Stimulated activated CD4-positive, alpha-beta T cell treated with anti-CD3 and anti-CD28 coated beads, Interleukin-12 subunit alpha, Interleukin-12 subunit beta, amount 100 ng/mL, for 24 hours (primary cell): ENCODE data around the gene PDE4B.

ENCODE experiments used
- DNase-seq, 2 experiments: peaks; one replicate each; pipeline ENCODE4 v3.0.0-alpha.2; 2020; ENCODE audit warnings: low read depth in 2 of 2

The PDE4B gene

DNA sequence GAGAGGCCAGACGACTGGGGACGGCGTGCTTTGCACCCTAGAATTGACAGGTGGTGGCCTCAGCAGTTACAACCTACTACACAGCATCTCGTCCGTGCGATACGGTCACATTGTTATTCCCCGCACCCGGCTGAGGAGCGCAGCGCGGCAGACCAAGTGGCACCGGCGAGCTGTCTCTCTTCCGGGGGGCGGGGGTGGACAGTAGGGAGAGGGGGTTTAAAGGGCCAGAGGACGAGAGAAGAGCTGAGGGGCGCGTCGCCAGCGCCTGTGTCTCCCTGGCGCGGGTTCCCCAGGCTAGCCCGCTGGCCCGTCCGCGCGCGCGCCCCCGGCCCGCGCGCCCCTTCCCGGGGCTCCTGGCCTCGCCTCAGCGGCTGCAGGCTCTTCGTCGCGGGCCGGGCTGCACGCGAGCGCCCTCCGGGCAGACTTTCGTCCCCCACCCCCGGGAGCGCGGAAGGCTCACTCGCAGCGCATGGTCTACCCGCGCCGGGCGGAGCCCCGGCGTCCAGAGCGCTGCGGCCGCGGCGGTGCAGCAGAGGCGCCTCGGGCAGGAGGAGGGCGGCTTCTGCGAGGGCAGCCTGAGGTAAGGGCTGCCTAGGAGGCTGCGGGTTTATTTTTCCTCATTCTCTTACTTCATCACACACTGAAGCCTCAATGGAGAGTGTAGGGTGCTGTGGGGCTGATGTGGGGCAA is at the start of gene PDE4B:
Gene PDE4B (plus strand): TSS at position 227 of the 690 bp plus-strand sequence.
- no peak for DNase-seq

DNA sequence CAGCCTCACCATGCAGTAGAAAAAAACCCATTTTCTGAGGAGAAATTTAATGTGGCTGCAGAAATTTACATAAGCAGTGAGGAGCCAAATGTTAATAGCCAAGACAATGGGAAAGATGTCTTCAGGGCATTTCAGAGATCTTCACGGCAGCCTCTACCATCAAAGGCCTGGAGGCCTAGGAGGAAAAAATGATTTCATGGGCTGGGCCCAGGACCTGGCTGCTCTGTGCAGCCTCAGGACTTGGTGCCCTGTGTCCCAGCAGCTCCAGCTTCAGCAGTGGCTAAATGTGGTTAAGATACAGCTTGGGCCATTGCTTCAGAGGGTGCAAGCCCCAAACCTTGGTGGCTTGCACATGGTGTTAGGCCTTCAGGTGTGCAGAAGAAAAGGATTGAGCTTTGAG is 48.0 kb upstream of the PDE4B start:
- DNase-seq: no peak

DNA sequence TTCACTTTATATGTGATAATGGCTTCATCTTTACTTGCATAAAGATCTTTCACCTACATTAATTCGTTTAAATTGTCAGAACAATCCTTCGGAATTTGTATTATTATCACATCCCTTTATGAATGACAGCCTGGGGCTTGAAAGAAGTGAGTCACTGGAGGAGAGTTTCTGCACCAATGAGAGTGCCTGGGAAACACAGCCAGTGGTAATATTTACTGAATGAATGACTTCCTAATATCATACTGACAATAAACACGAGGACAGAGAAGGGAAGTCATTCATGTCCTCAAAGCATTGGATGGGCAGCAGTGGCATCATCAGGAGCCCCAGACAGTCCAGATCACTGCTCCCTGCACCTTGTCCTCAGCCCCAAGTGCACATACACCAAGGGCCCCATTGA is 40.7 kb upstream of the PDE4B start:
- DNase-seq: no peak

DNA sequence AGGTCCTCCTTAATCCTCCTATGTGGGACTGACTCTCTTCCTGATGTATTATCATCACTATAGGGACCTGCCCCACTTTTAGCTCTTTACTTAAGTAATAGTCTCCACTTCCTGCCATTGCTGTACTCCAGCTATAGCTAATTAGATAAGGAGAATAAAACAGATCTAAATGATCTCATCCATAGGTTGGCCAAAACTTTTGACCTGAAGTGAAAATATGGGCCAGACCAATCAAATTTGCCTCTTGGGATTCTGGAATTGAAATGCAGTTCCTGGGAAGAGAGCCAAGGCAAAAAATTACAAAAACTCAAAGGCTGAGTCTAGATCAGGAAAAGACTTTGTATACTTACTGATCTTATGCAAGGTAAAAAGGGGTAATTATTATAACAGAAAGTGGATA is 36.1 kb upstream of the PDE4B start:
- DNase-seq: no peak

DNA sequence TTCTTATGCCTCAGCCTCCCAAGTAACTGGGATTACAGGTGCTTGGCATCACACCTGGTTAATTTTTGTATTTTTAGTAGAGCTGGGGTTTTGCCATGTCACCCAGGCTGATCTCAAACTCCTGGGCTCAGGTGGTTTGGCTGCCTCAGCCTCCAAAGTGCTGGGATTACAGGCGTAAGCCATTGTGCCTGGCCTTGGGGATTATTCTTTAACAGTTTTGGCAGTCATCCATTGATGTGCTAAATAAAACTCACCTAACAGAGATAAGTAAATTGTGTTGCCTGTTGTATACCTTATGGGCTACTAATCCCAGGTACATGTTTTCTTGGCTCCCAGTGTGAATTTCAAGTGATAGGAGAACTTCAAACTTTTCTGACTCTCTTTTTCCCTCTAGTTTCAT is 35.2 kb upstream of the PDE4B start:
- no peak for DNase-seq

DNA sequence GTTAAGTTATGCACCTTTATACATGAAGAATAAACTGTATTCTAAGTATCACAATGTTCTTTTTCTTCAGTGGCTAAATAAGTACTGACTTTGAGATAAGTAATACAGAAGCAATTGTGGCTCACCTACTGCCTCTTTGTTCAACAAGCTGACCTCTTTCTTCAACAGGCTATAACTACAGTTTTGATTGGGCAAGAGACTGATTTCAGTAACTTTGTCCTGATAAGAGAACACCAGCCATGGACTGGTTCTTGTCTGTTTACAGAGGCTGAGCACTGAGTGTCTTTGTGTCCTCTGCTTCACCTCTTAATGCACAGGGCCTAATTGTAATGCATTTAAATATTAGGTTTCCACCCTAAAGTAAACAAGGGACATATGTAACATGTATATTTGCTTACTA is 34.6 kb upstream of the PDE4B start:
- DNase-seq: no peak

DNA sequence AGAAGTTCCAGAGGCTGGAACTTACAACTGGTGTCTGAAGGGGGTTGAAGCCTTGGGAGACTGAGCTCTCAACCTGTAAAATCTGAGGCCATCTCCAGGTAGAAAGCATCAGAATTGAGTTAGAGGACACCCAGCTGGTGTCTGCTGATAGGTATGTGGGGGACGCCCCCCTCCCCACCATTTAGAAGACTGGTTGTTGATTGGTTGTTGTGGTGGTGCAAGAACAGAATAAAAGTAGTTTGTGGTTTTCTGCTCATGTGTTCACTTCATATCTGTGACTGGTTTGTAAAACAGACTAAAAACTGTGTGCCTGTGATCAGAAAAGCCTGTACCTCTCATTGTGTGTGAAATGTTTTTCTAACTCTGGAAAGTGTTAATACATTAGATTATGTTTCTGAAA is 33.2 kb upstream of the PDE4B start:
- DNase-seq: no peak

DNA sequence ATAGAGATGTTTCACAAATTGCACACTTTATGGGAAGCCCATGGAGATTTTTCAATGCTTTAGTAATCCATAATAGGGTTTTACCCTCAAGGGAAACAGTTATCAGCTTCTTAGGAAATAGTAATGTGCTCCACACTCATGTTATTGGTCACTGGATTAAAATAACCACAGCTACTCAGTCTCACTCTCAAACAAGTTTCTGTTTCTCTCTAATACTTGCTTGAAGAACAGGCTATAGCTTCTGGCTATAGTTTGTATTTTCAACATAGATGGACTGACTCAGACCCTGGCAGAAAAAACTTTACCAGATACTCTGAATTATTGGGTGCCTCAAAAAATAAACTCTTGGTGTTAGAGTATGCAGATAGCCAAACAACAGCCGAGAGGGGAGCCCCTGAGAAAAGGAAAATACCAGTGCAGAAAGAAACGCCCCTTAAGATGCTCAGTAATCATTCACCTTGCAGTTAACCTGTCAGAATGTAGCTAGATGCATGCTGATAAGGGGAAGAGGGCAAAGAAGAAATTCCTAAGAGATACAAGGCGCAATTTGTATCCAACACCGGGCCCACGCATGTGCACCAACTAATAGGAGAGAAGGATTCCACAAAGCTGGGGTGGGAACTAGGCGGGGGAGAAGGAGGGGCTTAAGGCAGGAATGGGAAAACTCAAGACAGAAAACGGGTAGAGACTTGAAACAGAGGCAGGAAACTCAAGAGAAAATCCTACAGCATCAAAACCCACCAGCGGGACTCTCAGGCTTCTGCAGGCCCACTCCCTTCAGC is 30.4 kb upstream of the PDE4B start:
- DNase-seq: no peak

DNA sequence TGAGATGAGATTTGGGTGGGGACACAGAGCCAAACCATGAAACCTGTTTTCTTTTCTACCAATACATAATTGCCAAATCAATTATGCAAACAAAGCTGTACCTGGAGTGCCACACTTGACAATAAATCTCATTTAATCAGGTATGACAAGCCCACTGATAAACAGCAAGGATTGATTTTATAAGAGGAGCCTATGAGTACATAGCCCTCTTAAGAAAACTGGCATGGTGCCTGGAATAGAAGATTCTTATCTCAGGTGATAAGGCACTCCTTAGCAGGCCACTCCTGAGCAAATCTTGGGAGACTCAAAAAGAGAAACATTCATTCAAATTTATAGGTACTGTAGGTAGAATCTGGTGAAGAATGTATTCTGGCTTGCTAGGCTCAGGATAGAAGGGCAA is 28.6 kb upstream of the PDE4B start:
- no peak for DNase-seq

DNA sequence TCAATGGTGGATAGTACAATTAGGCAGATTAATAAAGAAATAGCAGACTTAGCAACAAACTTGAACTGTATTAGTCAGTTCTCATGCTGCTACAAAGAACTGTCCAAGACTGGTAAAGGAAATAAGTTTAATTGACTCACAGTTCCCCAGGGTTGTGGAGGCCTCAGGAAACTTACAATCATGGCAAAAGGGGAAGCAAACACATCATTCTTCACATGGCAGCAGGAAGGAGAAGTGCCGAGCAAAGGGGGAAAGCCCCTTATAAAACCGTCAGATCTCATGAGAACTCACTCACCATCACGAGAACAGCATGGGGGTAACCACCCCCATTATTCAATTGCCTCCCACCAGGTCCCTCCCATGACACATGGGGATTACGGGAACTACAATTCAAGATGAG is 27.1 kb upstream of the PDE4B start:
- DNase-seq: no peak

DNA sequence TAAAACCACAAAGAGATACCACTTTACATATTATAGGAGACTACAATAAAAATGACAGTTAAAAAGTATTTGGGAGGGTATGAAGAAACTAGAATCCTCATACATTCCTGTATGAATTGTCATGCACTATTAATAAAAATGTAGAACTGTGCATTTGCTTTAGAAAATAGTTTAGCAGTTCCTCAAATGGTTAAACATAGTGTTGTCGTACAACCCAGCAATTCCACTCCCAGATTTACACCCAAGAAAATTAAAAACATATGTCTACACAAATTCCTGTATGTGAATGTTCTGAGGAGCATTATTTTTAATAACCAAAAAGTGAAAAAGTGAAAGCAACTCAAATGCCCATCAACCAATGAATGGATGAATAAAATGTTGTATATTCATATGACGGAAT is 23.1 kb upstream of the PDE4B start:
- no peak for DNase-seq

DNA sequence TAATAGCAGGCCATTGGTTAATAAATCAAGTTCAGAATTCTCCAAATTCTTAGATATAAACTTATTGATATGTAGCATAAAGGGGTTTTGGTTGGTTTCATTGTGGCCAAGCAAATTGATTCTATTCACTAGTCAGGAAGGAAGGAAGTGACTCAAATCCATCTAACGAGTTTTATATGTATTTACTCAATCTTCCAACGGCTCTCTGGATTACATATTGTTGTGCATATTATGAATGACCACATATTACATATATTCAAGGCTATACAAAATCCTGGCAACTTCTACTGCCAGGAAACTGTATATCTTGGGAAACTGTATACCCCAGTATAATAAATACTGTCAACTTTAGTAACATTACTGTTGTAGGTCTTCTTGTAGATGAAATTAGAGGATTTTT is 20.1 kb upstream of the PDE4B start:
- DNase-seq: no peak

DNA sequence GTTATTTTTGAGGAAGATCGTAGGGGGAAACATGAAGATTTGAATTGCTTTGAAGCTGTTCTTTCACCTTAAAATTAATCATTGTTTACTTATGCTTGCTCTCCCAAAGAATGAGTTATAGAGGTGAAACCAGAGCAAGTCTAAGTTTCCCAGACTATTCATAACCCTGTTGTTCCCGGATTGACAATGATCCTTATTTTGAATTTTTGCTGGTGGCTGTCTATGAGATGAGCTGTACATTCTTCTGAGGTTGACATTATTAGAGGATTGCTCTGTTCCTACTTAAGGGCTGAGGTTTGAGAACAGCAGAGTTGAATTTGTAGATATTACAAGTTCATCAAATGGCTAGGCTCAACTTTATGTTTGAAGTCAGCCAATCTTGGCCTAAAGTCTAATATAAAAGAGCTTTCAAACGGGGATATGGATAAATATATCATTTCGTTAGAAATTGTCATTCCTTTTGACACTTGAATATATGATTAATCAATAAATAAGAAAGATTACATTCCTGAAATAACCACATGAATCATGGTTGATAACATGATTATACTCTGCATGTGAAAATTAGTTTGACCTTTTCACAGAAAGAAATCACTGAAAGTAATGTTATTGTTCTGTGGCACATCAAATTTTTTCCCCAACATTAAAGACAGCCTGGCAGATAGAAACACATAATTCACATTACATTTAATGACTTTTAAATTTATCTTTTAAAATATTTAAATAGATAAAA is 19.1 kb upstream of the PDE4B start:
- DNase-seq: no peak

DNA sequence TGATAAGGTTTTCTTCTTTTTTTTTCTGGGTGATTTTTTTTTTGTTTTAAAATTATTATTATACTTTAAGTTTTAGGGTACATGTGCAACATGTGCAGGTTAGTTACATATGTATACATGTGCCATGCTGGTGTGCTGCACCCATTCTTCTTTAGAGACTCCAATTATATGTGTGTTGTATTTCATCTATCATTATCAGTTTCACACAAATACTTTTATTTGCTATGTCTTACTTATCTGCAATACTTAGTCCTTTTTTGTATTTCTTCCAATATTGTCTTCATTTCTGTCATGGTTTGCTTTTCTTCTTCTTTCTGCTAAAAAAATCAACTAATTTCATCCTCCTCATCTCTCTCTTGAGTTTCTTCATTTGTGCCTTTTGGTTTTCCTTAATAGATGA is 3.9 kb upstream of the PDE4B start:
- no peak for DNase-seq

DNA sequence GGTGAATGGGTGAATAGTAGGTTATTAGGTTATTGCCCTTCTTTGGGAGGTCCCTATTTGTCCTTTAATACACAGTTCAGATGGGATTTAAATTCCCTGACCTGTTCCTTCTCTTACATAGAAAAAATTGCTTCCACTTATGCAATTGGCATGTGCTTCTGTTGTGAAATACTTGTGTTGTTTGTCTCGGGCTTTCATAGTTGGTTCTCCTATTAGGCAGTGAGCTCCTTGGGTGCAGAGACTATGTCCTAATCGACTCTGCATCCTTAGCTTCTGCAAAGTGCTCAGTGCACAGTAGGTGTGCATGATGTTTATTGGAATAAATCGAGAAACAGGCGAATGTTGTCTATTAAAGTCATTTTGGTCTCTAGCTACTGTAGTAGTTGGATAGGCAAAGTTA is 1.3 kb upstream of the PDE4B start:
- DNase-seq: no peak

DNA sequence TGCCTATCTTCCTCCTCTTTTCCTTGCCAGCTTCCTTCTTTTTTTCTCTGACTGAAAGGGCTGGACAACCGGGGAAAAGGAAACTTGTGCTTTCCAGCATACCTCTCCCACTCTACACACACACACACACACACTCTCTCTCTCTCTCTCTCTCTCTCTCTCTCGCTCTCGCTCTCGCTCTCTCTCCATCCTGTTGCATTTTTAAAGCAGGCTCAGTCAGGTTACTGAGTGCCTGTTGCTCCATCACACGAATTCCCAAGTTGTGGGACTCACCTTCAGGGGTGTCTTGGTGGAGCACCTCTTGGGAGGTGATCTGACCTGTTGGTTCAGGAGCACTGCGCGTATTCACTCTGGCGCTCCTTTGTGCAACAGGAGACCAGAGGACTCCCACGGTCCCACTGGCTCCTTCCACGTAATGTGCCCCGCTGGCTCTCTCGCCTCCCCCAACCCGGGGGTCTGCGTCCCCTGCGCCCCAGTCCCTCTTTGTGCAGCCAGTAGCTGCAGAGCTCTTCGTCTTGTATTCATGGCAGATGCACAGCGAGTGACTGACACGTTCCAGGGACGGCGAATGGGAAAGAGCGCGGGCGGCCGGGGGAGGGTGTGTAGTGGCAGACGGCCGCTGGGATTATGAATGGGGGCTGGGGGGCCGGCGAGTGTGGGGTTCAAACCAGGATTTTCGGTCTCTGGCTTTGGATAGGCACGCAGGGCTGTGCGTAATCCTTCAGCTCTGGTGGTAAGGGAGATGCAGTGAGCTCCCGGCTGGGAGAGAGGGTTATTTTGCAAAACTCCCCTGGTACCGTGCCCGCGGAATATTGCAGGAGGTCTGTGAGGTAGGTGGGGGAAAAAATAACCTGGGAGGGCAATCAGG is 660 bp upstream of the PDE4B start:
- no peak for DNase-seq

DNA sequence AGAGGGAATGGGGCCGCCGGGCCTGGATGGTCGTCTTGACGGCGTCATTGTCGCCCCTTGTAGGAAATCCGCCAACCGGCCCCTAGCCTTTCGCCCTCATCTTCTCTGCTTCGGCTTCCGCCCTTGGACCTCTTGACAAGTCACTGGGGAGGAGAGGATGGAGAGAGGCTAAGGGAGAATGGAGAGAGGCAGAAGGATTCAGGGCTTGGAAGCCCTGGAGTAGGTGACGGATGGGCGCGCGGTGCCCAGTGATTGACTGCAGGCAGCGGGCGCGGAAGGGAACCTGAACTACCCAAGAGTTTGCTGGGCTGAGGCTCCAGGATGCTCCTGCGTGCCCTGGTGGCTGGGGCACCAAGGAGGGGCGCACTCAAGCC is 651 bp downstream of the PDE4B start:
- no peak for DNase-seq

DNA sequence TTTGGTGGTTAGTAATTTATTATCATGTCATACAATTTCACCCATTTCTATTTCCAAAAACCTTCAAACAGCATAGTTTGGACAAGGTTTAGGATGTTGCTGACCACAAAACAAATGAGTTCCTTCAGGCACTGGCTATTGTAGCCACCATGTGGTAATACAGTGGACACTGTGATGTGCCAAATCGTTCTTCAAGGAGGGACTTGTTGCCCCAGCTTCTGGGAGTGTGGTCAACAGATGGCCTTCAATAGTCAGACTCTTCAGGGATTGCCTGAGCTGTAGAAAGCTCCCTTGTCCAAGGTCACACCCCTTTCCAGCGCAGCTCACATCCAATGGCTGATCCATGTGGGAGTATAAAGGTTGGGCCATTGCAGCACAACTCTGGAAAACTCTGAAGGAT is 2.6 kb downstream of the PDE4B start:
- no peak for DNase-seq

DNA sequence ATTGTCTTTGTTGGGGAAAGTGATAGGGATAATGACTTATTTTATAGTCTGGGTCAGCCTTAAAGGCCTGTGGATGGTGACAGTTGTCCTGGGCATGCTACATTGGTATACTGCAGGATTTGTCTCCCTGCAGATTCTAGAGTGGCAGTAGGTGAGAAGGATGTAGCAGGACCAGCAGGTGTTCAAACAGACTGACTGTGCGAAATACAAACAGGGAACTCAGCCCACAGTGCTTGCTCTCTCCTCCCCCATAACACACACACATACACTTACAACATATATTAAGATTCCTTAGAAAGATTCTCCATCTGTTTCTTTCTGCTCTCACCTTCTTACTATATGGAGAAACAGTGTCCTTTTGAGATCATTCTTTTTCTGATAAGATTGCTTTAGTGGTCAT is 6.9 kb downstream of the PDE4B start:
- no peak for DNase-seq

DNA sequence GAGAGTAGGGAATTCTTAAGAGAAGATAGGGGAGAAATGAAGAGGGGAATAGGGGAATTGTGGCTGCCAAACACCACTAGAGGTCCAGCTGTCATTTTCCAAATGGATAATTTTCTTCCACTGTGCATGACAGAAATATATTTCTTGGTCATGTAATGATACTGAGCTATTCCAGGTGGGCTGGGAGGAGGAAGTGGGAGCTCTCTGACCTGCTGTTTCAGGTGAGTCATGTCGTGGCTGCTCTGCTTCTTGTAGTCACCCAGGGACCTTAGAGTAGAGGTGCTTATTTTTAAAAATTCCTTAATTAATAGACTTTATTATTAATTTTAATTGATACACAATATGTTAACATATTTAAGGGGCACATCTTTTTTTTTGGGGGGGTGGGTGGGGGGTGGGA is 11.9 kb downstream of the PDE4B start:
- DNase-seq: no peak

DNA sequence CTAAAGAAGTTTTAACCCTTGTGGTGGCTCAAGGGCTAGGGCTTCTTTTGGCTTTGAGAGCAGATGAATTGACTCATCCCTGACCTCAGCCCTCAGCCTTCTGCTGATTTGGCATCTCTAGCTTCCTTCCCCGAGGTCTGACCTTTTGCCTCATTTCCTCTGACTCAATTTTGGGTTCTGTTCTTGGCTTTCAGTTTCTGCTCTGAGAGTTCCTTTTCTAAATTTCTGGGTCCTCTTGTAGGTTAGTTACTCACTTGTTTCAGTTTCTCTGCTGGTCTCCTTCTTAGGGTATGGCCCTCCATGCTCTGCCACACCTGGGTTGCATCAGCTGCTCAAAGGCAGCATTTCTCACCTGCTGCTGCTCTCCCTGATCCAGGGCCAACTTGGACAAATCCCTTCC is 19.4 kb downstream of the PDE4B start:
- peak; percentile 25 to 45 for DNase-seq

DNA sequence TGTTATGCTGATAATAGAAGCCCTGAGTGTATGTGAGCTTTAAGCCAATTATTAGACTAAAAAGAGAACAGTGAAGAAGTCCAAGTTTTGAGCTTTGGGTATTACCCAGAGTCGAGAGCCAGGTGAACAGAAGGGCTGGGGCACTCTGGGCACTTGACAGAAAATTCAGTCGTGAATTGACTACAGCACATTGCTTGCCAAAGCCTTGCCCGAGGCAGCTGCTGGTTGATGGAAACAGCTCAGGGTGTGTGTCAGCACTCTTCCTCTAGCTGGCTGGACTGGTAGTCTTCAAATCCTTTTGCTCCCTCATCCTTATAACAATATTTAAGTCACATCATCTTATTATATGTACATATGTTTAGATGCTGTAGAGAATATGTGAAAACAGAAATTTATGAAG is 21.3 kb downstream of the PDE4B start:
- DNase-seq: no peak
